SK-N-SH (cell line): ENCODE data around the gene CDK1.

ENCODE experiments used
- EZH2phosphoT487 ChIP-seq: fragments of 200-600 bp; sonication (generic); IDR thresholded peaks from 2 replicates; pipeline ENCODE4 v1.6.1; 2017; ENCODE audit warnings: low read depth, mixed run types, mild to moderate bottlenecking, antibody characterized with exemption, moderate library complexity, borderline replicate concordance
- FOXM1 ChIP-seq: IDR thresholded peaks from 2 replicates; pipeline ENCODE4 v1.4.0; 2012; ENCODE audit warnings: low read depth, mild to moderate bottlenecking
- GABPA ChIP-seq: IDR thresholded peaks from 2 replicates; pipeline ENCODE4 v1.4.0; 2012; ENCODE audit warnings: low read depth, mild to moderate bottlenecking
- POLR2AphosphoS5 ChIP-seq: IDR thresholded peaks from 2 replicates; pipeline ENCODE4 v1.6.1; 2012; ENCODE audit warnings: low read depth, low read length
- RAD21 ChIP-seq: IDR thresholded peaks from 2 replicates; pipeline ENCODE4 v1.6.1; 2012; ENCODE audit warnings: mild to moderate bottlenecking, low read length
- SMC3 ChIP-seq: IDR thresholded peaks from 2 replicates; pipeline ENCODE4 v1.6.1; 2012; ENCODE audit warnings: low read depth, low read length, improper control_type of control experiment
- YY1 ChIP-seq: IDR thresholded peaks from 2 replicates; pipeline ENCODE4 v1.4.0; 2012; ENCODE audit warnings: low read depth, mild to moderate bottlenecking
- TF ChIP-seq, protein P1 (sequence below): fragments of 200-600 bp; sonication (generic); IDR thresholded peaks from 2 replicates; pipeline ENCODE4 v1.6.1; 2017; ENCODE audit warnings: antibody characterized with exemption, mild to moderate bottlenecking, moderate library complexity
- TF ChIP-seq, protein P2 (sequence below): IDR thresholded peaks from 2 replicates; pipeline ENCODE4 v1.6.1; 2012; ENCODE audit warnings: mild to moderate bottlenecking, low read depth, low read length, moderate library complexity

DNA sequence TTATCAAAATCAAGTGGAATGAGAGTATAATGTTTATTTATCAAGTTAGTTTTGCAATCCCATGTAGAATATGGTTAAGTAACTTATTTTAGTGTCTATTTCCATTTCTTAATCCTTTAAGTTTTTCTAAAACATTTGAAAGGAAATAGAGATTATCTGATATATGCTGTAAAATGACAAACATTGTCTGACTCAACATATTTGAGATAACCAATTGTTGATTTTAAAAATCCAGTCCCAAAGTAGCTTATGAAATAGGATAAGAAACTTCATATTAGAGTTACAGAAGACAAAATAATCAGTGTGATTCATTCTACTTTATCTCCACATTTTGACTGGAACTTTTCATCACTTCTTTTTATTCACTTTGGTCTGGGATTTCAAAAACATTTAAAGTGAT lies 38.7 kb upstream of the CDK1 start:
- TF ChIP-seq POLR2AphosphoS5 (no peak), GABPA (no peak), RAD21 (no peak), FOXM1 (no peak), SMC3 (no peak), YY1 (no peak), EZH2phosphoT487 (no peak)
- TF ChIP-seq, protein P1, sequence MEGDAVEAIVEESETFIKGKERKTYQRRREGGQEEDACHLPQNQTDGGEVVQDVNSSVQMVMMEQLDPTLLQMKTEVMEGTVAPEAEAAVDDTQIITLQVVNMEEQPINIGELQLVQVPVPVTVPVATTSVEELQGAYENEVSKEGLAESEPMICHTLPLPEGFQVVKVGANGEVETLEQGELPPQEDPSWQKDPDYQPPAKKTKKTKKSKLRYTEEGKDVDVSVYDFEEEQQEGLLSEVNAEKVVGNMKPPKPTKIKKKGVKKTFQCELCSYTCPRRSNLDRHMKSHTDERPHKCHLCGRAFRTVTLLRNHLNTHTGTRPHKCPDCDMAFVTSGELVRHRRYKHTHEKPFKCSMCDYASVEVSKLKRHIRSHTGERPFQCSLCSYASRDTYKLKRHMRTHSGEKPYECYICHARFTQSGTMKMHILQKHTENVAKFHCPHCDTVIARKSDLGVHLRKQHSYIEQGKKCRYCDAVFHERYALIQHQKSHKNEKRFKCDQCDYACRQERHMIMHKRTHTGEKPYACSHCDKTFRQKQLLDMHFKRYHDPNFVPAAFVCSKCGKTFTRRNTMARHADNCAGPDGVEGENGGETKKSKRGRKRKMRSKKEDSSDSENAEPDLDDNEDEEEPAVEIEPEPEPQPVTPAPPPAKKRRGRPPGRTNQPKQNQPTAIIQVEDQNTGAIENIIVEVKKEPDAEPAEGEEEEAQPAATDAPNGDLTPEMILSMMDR: no peak
- TF ChIP-seq, protein P2, sequence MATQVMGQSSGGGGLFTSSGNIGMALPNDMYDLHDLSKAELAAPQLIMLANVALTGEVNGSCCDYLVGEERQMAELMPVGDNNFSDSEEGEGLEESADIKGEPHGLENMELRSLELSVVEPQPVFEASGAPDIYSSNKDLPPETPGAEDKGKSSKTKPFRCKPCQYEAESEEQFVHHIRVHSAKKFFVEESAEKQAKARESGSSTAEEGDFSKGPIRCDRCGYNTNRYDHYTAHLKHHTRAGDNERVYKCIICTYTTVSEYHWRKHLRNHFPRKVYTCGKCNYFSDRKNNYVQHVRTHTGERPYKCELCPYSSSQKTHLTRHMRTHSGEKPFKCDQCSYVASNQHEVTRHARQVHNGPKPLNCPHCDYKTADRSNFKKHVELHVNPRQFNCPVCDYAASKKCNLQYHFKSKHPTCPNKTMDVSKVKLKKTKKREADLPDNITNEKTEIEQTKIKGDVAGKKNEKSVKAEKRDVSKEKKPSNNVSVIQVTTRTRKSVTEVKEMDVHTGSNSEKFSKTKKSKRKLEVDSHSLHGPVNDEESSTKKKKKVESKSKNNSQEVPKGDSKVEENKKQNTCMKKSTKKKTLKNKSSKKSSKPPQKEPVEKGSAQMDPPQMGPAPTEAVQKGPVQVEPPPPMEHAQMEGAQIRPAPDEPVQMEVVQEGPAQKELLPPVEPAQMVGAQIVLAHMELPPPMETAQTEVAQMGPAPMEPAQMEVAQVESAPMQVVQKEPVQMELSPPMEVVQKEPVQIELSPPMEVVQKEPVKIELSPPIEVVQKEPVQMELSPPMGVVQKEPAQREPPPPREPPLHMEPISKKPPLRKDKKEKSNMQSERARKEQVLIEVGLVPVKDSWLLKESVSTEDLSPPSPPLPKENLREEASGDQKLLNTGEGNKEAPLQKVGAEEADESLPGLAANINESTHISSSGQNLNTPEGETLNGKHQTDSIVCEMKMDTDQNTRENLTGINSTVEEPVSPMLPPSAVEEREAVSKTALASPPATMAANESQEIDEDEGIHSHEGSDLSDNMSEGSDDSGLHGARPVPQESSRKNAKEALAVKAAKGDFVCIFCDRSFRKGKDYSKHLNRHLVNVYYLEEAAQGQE: no peak
